ENCODE data around the gene DENND2A. TPM values are rescaled to one million over a fixed set of nuclear protein-coding genes. Genes with fewer than 3 reads are reported as not detected.
"Not testable (repeated sequence)": the region's sequence is repeated elsewhere in the genome, so short reads cannot be mapped to it uniquely, and the experiment has no call there.

Gene DENND2A
- total RNA-seq, 2 donors from 2014 or later, result not detected

- not testable (repeated sequence) for H3K27ac Mint-ChIP-seq
Observed at GRCh38 chr7:140625192-140625558, 15.4 kb downstream of the DENND2A start.

GRCh38 chr7:140624392-140625191 is 16.0 kb downstream of the DENND2A start:
- H3K4me3 Mint-ChIP-seq, result no peak overlapping the region
- ATAC-seq (replicated peaks), result no peak
- H3K9me3 Mint-ChIP-seq, result no peaks in the 10 kb centered on the region
- peaks cover 14% of the 10 kb centered on the region for H3K27me3 Mint-ChIP-seq
- H3K36me3 Mint-ChIP-seq (ENCODE audit: low read depth), result no peaks in the 10 kb centered on the region
- no peak overlapping the region for H3K27ac Mint-ChIP-seq
- H3K4me1 Mint-ChIP-seq, result no peaks in the 10 kb centered on the region

More at GRCh38 chr7:140625192-140625558, 15.4 kb downstream of the DENND2A start:
- H3K9me3 Mint-ChIP-seq; ATAC-seq (replicated peaks); H3K36me3 Mint-ChIP-seq (ENCODE audit: low read depth); H3K4me3 Mint-ChIP-seq; H3K4me1 Mint-ChIP-seq: not testable (repeated sequence)
- peaks cover 14% of the 10 kb centered on the region for H3K27me3 Mint-ChIP-seq

DNA sequence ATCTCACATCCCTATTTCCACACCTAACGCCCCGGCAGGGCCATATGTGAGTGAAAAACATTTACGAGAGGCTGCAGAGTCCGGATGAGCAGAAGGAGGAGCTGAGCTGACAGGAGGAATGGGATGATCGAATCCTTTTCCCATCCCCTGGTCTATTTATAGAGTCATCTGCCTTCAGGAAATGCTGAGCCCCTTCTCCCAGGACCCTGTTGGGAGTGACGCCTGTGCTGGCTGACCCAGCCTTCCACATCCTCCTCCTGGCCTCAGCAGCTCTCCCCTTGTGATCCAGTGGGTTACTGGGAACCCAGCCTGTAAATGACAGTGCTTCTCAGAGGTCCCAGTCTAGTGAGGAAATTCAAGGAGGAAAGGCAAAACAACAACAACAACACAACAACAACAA is 16.6 kb downstream of the DENND2A start:
- Mint-ChIP-seq H3K27me3 (peaks cover 8% of the 10 kb centered on the region), H3K4me1 (no peaks in the 10 kb centered on the region), H3K4me3 (no peak overlapping the region), H3K27ac (no peak overlapping the region), H3K36me3 (ENCODE audit: low read depth) (no peaks in the 10 kb centered on the region), H3K9me3 (no peaks in the 10 kb centered on the region)
- no peak for ATAC-seq (replicated peaks)

DNA sequence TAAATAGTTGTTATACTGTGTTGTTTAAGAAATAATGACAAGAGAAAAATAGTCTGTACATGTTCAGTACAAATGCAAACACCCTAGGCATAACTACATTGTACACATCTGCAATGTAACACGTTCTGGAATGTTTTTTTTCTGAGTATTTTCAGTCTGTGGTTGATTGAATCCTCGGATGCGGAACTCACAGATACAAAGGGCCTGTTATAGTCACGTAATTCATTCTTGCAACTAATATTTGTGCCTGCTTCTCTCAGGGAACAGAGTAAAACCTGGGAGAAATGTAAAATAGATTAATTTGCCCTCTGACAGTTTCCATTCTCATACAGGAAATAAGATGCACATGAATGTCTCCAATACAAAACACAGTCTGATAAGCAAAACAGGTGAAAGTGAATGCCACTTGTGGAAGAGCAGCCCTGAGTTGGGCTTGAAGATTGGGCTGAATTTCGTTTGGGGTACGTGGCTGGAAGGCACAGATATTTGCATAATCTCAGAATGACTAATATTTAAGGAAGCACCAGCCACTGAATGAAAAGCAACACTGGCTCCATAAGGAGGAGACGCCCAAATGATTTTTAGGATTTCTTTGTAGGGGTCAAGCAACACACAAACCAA is 19.1 kb downstream of the DENND2A start:
- no peak for ATAC-seq (replicated peaks)
- Mint-ChIP-seq H3K27ac (no peak overlapping the region), H3K36me3 (ENCODE audit: low read depth) (no peaks in the 10 kb centered on the region), H3K4me1 (no peaks in the 10 kb centered on the region), H3K9me3 (no peaks in the 10 kb centered on the region), H3K4me3 (no peak overlapping the region), H3K27me3 (peaks cover 5% of the 10 kb centered on the region)

DNA sequence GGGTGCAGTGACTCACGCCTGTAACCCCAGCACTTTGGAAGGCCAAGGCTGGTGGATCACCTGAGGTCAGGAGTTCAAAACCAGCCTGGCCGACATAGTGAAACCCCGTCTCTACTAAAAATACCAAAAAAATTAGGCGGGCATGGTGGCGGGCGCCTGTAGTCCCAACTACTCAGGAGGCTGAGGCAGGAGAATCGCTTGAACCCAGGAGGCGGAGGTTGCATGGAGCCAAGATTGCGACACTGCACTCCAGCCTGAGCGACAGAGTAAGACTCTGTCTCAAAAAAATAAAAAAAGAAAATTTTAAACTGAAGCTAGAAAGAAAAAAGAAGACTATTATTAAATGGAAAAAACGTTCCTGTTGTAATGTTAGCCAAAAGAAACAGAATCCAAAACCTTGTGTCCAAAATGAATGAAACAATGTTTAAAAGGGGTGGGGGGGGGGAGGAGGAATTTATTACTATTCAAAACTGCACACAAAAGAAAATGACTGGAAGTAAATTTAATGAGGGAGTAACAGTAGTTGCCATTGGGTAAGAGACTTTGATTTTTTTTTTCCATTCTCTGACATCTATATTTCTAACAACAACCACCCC is 20.6 kb downstream of the DENND2A start:
- H3K36me3 Mint-ChIP-seq (ENCODE audit: low read depth); H3K4me3 Mint-ChIP-seq; H3K27me3 Mint-ChIP-seq; H3K9me3 Mint-ChIP-seq; H3K4me1 Mint-ChIP-seq; H3K27ac Mint-ChIP-seq; ATAC-seq (replicated peaks): not testable (repeated sequence)

GRCh38 chr7:140619176-140619575 is 21.4 kb downstream of the DENND2A start:
- Mint-ChIP-seq H3K27me3 (peaks cover 2% of the 10 kb centered on the region), H3K4me1 (no peaks in the 10 kb centered on the region), H3K36me3 (ENCODE audit: low read depth) (no peaks in the 10 kb centered on the region), H3K27ac (no peak overlapping the region), H3K9me3 (no peaks in the 10 kb centered on the region), H3K4me3 (no peak overlapping the region)
- no peak for ATAC-seq (replicated peaks)

DNA sequence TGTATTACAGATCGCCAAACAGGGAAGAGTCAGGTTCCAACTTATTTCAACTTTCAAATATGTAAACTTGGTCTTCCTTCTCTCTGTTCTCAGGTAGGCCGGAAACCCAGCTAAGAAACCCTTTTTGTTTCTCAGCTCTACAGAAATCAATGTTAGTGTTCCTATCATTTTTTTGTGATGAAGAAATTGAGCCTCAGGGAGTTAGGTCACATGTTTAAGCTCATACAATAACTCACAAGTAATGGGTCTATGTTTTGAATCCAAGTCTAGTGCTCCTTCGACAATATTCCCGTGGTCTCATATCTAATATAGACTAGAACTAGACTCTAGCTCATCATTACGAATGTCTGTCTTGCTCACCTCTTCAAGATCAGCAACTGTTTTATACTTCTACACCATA is 22.3 kb downstream of the DENND2A start:
- Mint-ChIP-seq H3K4me3 (no peak overlapping the region), H3K27ac (no peak overlapping the region), H3K4me1 (no peaks in the 10 kb centered on the region), H3K36me3 (ENCODE audit: low read depth) (no peaks in the 10 kb centered on the region), H3K9me3 (no peaks in the 10 kb centered on the region), H3K27me3 (no peaks in the 10 kb centered on the region)
- no peak for ATAC-seq (replicated peaks)

DNA sequence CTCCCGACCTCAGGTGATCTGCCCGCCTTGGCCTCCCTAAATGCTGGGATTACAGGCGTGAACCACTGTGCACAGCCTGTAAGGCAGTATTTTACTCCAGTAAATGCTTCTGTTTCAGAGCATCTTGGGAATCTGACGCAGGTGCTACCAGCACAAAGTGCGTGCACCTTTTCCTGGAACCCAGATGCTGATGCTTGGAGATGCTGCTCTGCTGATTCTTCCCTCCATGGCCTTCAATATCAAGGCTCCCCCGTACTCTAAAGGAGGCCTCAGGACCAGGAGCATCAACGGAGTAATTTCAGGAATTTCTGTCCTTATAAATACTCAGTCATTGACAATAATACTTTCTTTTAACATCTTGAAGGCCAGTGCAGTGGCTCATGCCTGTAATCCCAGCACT is 23.5 kb downstream of the DENND2A start:
- ATAC-seq (replicated peaks), result no peak
- Mint-ChIP-seq H3K4me1 (no peaks in the 10 kb centered on the region), H3K27ac (no peak overlapping the region), H3K4me3 (no peak overlapping the region), H3K27me3 (no peaks in the 10 kb centered on the region), H3K36me3 (ENCODE audit: low read depth) (no peaks in the 10 kb centered on the region), H3K9me3 (no peaks in the 10 kb centered on the region)

GRCh38 chr7:140616328-140616727 is 24.3 kb downstream of the DENND2A start:
- Mint-ChIP-seq H3K4me1 (no peaks in the 10 kb centered on the region), H3K9me3 (no peaks in the 10 kb centered on the region), H3K4me3 (no peak overlapping the region), H3K27me3 (no peaks in the 10 kb centered on the region), H3K27ac (no peak overlapping the region), H3K36me3 (ENCODE audit: low read depth) (no peaks in the 10 kb centered on the region)
- ATAC-seq (replicated peaks), result no peak

- Mint-ChIP-seq H3K36me3 (ENCODE audit: low read depth) (no peaks in the 10 kb centered on the region), H3K27ac (no peak overlapping the region), H3K9me3 (no peaks in the 10 kb centered on the region), H3K4me3 (no peak overlapping the region), H3K27me3 (no peaks in the 10 kb centered on the region), H3K4me1 (no peaks in the 10 kb centered on the region)
- ATAC-seq (replicated peaks), result no peak
Observed at GRCh38 chr7:140611641-140612040, 29.0 kb downstream of the DENND2A start.

- H3K9me3 Mint-ChIP-seq, result no peaks in the 10 kb centered on the region
- H3K27me3 Mint-ChIP-seq, result no peaks in the 10 kb centered on the region
- no peaks in the 10 kb centered on the region for H3K4me1 Mint-ChIP-seq
- no peak overlapping the region for H3K27ac Mint-ChIP-seq
- H3K4me3 Mint-ChIP-seq, result no peak overlapping the region
- no peaks in the 10 kb centered on the region for H3K36me3 Mint-ChIP-seq (ENCODE audit: low read depth)
- ATAC-seq (replicated peaks), result no peak
Observed at GRCh38 chr7:140610204-140611165, 30.1 kb downstream of the DENND2A start.

- Mint-ChIP-seq H3K4me1 (no peaks in the 10 kb centered on the region), H3K9me3 (no peaks in the 10 kb centered on the region), H3K27me3 (no peaks in the 10 kb centered on the region), H3K27ac (no peak overlapping the region), H3K4me3 (no peak overlapping the region), H3K36me3 (ENCODE audit: low read depth) (no peaks in the 10 kb centered on the region)
- no peak for ATAC-seq (replicated peaks)
Observed at GRCh38 chr7:140609646-140610045, 31.0 kb downstream of the DENND2A start.

DNA sequence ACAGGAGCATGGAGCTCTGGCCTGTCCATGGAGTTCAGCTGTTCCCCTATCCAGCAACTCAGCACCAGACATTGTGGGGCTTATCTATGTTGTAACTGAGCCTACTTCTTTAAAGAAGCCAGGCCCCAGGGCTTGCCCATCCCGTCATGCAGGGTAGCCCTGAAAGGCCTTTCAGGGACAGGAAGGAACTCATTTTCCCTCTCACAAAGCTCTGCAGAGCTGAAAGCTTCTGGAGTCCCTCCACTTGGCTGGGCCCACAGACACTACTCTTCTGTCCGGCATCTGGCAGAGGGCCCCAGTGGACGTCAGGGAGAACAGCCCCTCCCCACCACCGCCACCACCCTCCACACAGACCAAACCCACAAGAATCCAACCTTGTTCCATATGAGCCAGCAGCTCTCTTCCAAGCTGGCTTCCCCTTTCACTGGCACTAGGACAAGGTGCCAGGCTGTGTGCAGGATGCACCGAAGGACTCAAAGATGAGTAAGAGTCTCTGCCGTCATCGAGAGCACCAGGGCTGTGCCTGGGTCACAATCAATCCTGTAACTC is 33.1 kb downstream of the DENND2A start:
- Mint-ChIP-seq H3K36me3 (ENCODE audit: low read depth) (no peaks in the 10 kb centered on the region), H3K4me1 (no peaks in the 10 kb centered on the region), H3K27me3 (no peaks in the 10 kb centered on the region), H3K4me3 (no peak overlapping the region), H3K27ac (no peak overlapping the region), H3K9me3 (no peaks in the 10 kb centered on the region)
- ATAC-seq (replicated peaks), result no peak

- Mint-ChIP-seq H3K36me3 (ENCODE audit: low read depth) (no peaks in the 10 kb centered on the region), H3K4me3 (no peak overlapping the region), H3K27ac (no peak overlapping the region), H3K27me3 (peaks cover 6% of the 10 kb centered on the region), H3K4me1 (no peaks in the 10 kb centered on the region), H3K9me3 (no peaks in the 10 kb centered on the region)
- ATAC-seq (replicated peaks), result no peak
Observed at GRCh38 chr7:140605337-140605736, 35.3 kb downstream of the DENND2A start.

Data from activated T-helper 17 cell treated with anti-CD3 and anti-CD28 coated beads, Interleukin-2, amount 50 U/mL, for 72 hours (primary cell).